ENCODE measurements around the gene MACROH2A2.

MACROH2A2 gene

GRCh38 chr10:70053841-70054288 is 1.2 kb downstream of the MACROH2A2 start:
- in situ Hi-C loops (cut with MboI; ENCODE audit: low sequenced_read_pairs, unreplicated experiment) = no loop called here
- no peak for TF ChIP-seq CTCF (IDR thresholded peaks at IDR 0.05; ENCODE audit: borderline replicate concordance, control extremely low read depth, extremely low read depth, insufficient read depth, missing control alignments)
- peak; percentile 27 for DNase-seq (ENCODE audit: low spot score)

- DNase-seq (ENCODE audit: low spot score) = no peak
- in situ Hi-C loops (cut with MboI; ENCODE audit: low sequenced_read_pairs, unreplicated experiment) = no loop called here
- TF ChIP-seq CTCF (IDR thresholded peaks at IDR 0.05; ENCODE audit: borderline replicate concordance, control extremely low read depth, extremely low read depth, insufficient read depth, missing control alignments) = no peak
These were observed 2.3 kb downstream of the MACROH2A2 start for GRCh38 chr10:70054902-70055301.

- in situ Hi-C loops (cut with MboI; ENCODE audit: low sequenced_read_pairs, unreplicated experiment) = no loop called here
- no peak for DNase-seq (ENCODE audit: low spot score)
- TF ChIP-seq CTCF (IDR thresholded peaks at IDR 0.05; ENCODE audit: borderline replicate concordance, control extremely low read depth, extremely low read depth, insufficient read depth, missing control alignments) = no peak
These were observed 2.9 kb downstream of the MACROH2A2 start for GRCh38 chr10:70055550-70055949.

- no peak for DNase-seq (ENCODE audit: low spot score)
- no peak for TF ChIP-seq CTCF (IDR thresholded peaks at IDR 0.05; ENCODE audit: borderline replicate concordance, control extremely low read depth, extremely low read depth, insufficient read depth, missing control alignments)
- in situ Hi-C loops (cut with MboI; ENCODE audit: low sequenced_read_pairs, unreplicated experiment) = no loop called here
These were observed 4.7 kb downstream of the MACROH2A2 start for GRCh38 chr10:70057306-70057705.

GRCh38 chr10:70060389-70060788 is 7.7 kb downstream of the MACROH2A2 start:
- no peak for DNase-seq (ENCODE audit: low spot score)
- TF ChIP-seq CTCF (IDR thresholded peaks at IDR 0.05; ENCODE audit: borderline replicate concordance, control extremely low read depth, extremely low read depth, insufficient read depth, missing control alignments) = no peak
- in situ Hi-C loops (cut with MboI; ENCODE audit: low sequenced_read_pairs, unreplicated experiment) = no loop called here

- in situ Hi-C loops (cut with MboI; ENCODE audit: low sequenced_read_pairs, unreplicated experiment) = no loop called here
- TF ChIP-seq CTCF (IDR thresholded peaks at IDR 0.05; ENCODE audit: borderline replicate concordance, control extremely low read depth, extremely low read depth, insufficient read depth, missing control alignments) = no peak
- DNase-seq (ENCODE audit: low spot score) = no peak
These were observed 10.9 kb downstream of the MACROH2A2 start for GRCh38 chr10:70063418-70064098.
